ENCODE measurements around the gene GNAI1.

Gene GNAI1

DNA sequence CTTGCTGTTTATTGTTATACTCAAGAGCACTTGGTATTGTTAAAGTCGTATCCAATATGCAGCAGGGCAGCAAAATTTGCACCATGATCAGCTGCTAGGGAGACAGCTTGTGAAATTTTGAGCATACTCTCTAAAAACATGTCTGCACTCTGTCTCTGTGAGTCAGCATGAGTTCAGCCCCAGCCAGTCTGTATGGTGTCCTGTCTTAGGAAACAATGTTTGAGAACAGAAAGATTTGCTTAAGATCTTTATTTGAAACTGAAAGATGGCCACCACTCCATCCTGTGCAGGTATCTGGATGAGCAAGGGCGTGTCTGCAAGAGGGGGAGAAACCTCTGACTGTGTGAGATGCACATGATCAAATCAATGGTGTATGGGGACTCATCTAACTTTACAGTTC lies 97.1 kb downstream of the GNAI1 start:
- Histone ChIP-seq H4K20me1 (ENCODE audit: control insufficient read depth, insufficient read depth, low read depth, low read length) (no peaks in the 10 kb centered on the region), H3K4me3 (ENCODE audit: low read length) (no peak overlapping the region), H3K36me3 (ENCODE audit: control insufficient read depth, low read length) (no peaks in the 10 kb centered on the region), H3F3A (ENCODE audit: control insufficient read depth, insufficient read depth) (no peaks in the 10 kb centered on the region), H3K9me2 (replicated peaks; ENCODE audit: control insufficient read depth, low read length) (no peaks in the 10 kb centered on the region), H3K4me2 (ENCODE audit: low read length) (no peak overlapping the region), H3K27me3 (ENCODE audit: control insufficient read depth, low read length) (no peaks in the 10 kb centered on the region), H3K4me1 (ENCODE audit: control insufficient read depth, low read length) (no peaks in the 10 kb centered on the region), H3K27ac (ENCODE audit: low read depth, low read length) (no peak overlapping the region), H3K79me2 (ENCODE audit: control insufficient read depth, low read length) (no peaks in the 10 kb centered on the region), H3K9me3 (ENCODE audit: control insufficient read depth, insufficient read depth, low read length) (no peaks in the 10 kb centered on the region)
- TF ChIP-seq EZH2phosphoT487 (IDR thresholded peaks at IDR 0.05; ENCODE audit: borderline replicate concordance, low read length), result no peak
- no peak for TF ChIP-seq CTCF (IDR thresholded peaks at IDR 0.05; ENCODE audit: low read depth, low read length, poor library complexity, severe bottlenecking)

DNA sequence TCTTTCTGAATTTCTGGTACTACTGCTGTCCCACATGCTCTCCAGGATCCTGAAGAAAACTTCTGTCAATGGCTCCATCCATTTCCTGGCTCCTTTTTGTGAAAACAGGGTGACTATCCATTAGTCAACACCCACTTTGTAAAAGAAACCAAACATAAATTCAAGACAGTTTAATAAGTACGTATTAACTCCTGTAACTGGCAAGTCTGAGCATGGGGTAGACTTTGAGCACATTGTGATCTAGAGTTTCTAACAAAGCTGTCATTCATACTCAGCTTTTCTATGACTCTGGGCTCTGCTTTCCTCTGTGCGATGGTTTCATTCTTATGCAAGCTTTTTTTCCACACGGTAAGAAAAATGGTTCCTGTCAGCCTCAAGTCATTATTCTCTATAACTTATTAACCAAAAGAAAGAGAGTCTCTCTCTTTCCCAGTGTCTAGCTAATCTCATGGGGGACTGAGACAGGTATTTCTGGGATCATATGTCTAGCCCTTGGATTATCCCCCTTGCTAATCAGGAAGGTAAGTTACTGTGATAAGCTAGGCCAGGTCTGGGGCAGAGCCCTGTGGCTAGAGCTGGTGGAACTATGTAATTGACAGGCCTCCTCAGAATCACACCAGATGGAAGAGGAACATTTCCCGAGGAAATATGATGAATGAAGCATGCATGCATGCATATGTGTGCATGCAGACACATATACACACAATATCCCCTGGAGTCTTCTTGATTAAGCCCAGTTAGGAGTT lies 98.5 kb downstream of the GNAI1 start:
- TF ChIP-seq EZH2phosphoT487 (IDR thresholded peaks at IDR 0.05; ENCODE audit: borderline replicate concordance, low read length) (no peak), CTCF (IDR thresholded peaks at IDR 0.05; ENCODE audit: low read depth, low read length, poor library complexity, severe bottlenecking) (no peak)
- Histone ChIP-seq H3F3A (ENCODE audit: control insufficient read depth, insufficient read depth) (no peaks in the 10 kb centered on the region), H3K79me2 (ENCODE audit: control insufficient read depth, low read length) (no peaks in the 10 kb centered on the region), H3K4me1 (ENCODE audit: control insufficient read depth, low read length) (no peaks in the 10 kb centered on the region), H3K36me3 (ENCODE audit: control insufficient read depth, low read length) (no peaks in the 10 kb centered on the region), H3K4me2 (ENCODE audit: low read length) (no peak overlapping the region), H3K9me2 (replicated peaks; ENCODE audit: control insufficient read depth, low read length) (no peaks in the 10 kb centered on the region), H4K20me1 (ENCODE audit: control insufficient read depth, insufficient read depth, low read depth, low read length) (no peaks in the 10 kb centered on the region), H3K27me3 (ENCODE audit: control insufficient read depth, low read length) (no peaks in the 10 kb centered on the region), H3K9me3 (ENCODE audit: control insufficient read depth, insufficient read depth, low read length) (no peaks in the 10 kb centered on the region), H3K27ac (ENCODE audit: low read depth, low read length) (no peak overlapping the region), H3K4me3 (ENCODE audit: low read length) (no peak overlapping the region)

DNA sequence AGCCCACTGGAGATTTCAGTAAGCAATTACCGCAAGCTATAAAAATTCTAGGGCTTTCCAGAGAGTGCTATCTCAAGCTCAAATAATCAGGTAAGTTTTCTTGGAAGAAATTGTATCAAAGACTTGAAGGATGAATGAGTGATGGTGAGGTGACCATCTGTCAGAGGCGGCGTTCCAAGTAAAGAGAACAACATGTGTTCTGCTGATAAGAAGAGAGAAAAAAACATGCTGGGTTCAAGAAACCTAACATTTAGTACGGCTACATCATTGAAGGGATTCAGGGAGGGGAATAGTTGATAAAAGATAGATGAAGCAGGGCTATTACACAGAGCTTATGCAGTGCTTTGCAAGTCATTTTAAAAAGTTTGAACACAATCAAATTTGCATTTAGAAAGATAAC lies 100.7 kb downstream of the GNAI1 start:
- H3K4me1 ChIP-seq (ENCODE audit: control insufficient read depth, low read length), result no peaks in the 10 kb centered on the region
- no peaks in the 10 kb centered on the region for H3K9me2 ChIP-seq (replicated peaks; ENCODE audit: control insufficient read depth, low read length)
- H3K27me3 ChIP-seq (ENCODE audit: control insufficient read depth, low read length), result no peaks in the 10 kb centered on the region
- H4K20me1 ChIP-seq (ENCODE audit: control insufficient read depth, insufficient read depth, low read depth, low read length), result no peaks in the 10 kb centered on the region
- H3K36me3 ChIP-seq (ENCODE audit: control insufficient read depth, low read length), result no peaks in the 10 kb centered on the region
- no peaks in the 10 kb centered on the region for H3F3A ChIP-seq (ENCODE audit: control insufficient read depth, insufficient read depth)
- H3K79me2 ChIP-seq (ENCODE audit: control insufficient read depth, low read length), result no peaks in the 10 kb centered on the region
- no peak overlapping the region for H3K4me2 ChIP-seq (ENCODE audit: low read length)
- TF ChIP-seq CTCF (IDR thresholded peaks at IDR 0.05; ENCODE audit: low read depth, low read length, poor library complexity, severe bottlenecking) (no peak), EZH2phosphoT487 (IDR thresholded peaks at IDR 0.05; ENCODE audit: borderline replicate concordance, low read length) (no peak)
- no peak overlapping the region for H3K27ac ChIP-seq (ENCODE audit: low read depth, low read length)
- H3K4me3 ChIP-seq (ENCODE audit: low read length), result no peak overlapping the region
- no peaks in the 10 kb centered on the region for H3K9me3 ChIP-seq (ENCODE audit: control insufficient read depth, insufficient read depth, low read length)
